ENCODE data around the gene DYSF. TPM values are rescaled to one million over a fixed set of nuclear protein-coding genes. Genes with fewer than 3 reads are reported as not detected.

The DYSF gene
- total RNA-seq, 2 experiments from 2014 or later = 0.12 TPM

GRCh38 chr2:71551631-71551915 lies 98.2 kb downstream of the DYSF start:
- CTCF ChIA-PET = interaction anchor here (0.5 kb wide), 1 partner anchor 236 kb away, joined by 4 read pairs; no protein-coding TSS in a partner anchor
- Mint-ChIP-seq H3K9me3 (no peaks in the 10 kb centered on the region), H3K27ac (no peak overlapping the region), H3K4me1 (no peaks in the 10 kb centered on the region), H3K36me3 (ENCODE audit: low read depth) (no peaks in the 10 kb centered on the region), H3K4me3 (no peak overlapping the region), H3K27me3 (peaks cover 5% of the 10 kb centered on the region)
- no peak for DNase-seq
- POLR2A ChIA-PET = no interaction called here

- ChIA-PET CTCF (interaction anchor here (0.7 kb wide), 1 partner anchor 72 kb away, joined by 3 read pairs; no protein-coding TSS in a partner anchor), POLR2A (no interaction called here)
- no peak for DNase-seq
- Mint-ChIP-seq H3K9me3 (no peaks in the 10 kb centered on the region), H3K36me3 (ENCODE audit: low read depth) (no peaks in the 10 kb centered on the region), H3K4me1 (no peaks in the 10 kb centered on the region), H3K4me3 (no peak overlapping the region), H3K27ac (no peak overlapping the region), H3K27me3 (peaks cover 2% of the 10 kb centered on the region)
These were observed 99.0 kb downstream of the DYSF start for GRCh38 chr2:71552356-71552755.

GRCh38 chr2:71552861-71553301 lies 99.5 kb downstream of the DYSF start:
- no peaks in the 10 kb centered on the region for H3K36me3 Mint-ChIP-seq (ENCODE audit: low read depth)
- no peaks in the 10 kb centered on the region for H3K4me1 Mint-ChIP-seq
- ChIA-PET POLR2A (no interaction called here), CTCF (interaction anchor here (0.7 kb wide), 1 partner anchor 72 kb away, joined by 3 read pairs; no protein-coding TSS in a partner anchor)
- peaks cover 2% of the 10 kb centered on the region for H3K27me3 Mint-ChIP-seq
- H3K27ac Mint-ChIP-seq = no peak overlapping the region
- DNase-seq = no peak
- H3K9me3 Mint-ChIP-seq = no peaks in the 10 kb centered on the region
- no peak overlapping the region for H3K4me3 Mint-ChIP-seq

DNA sequence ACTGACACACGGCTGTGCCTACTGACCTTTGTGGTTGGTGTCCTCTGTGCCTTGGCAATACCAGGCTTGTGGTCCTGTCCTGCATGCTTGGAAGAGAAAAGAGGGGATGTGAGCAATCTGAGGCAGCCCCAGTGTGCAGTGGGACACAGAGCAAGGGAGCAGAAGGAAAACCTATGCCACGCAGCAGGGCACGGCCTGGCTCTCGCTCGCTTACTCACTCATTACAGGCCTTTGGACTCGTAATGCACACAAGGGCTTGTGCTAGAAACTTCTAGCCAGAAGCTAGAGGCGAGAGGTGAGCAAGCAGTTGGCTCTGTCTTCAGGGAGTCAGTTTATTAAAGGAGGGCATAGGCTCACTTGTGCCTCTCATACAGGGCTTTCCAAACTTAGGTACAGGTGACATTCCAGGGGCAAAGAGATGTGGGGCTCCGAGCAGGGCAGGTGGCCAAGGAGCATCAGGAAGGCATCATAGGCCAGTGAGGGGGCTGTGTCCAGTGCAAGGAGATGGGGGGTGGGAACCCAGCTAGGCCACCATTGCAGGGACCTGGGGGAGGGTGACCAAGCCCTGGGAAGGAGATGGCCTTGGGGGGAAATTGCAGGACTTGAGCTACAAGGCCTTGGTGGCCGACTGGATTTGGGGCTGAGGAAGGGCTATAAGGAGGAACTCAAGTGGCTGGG lies 100.8 kb downstream of the DYSF start:
- POLR2A ChIA-PET = no interaction called here
- DNase-seq = no peak
- Mint-ChIP-seq H3K9me3 (no peaks in the 10 kb centered on the region), H3K27me3 (no peaks in the 10 kb centered on the region), H3K4me1 (no peaks in the 10 kb centered on the region), H3K36me3 (ENCODE audit: low read depth) (no peaks in the 10 kb centered on the region), H3K27ac (no peak overlapping the region), H3K4me3 (no peak overlapping the region)
- CTCF ChIA-PET = interaction anchor here (1.7 kb wide), 1 partner anchor 8 kb away, joined by 5 read pairs; no protein-coding TSS in a partner anchor

GRCh38 chr2:71554706-71555056 lies 101.3 kb downstream of the DYSF start:
- CTCF ChIA-PET = interaction anchor here (1.7 kb wide), 1 partner anchor 9 kb away, joined by 5 read pairs; no protein-coding TSS in a partner anchor
- no peaks in the 10 kb centered on the region for H3K9me3 Mint-ChIP-seq
- H3K36me3 Mint-ChIP-seq (ENCODE audit: low read depth) = no peaks in the 10 kb centered on the region
- POLR2A ChIA-PET = no interaction called here
- H3K27ac Mint-ChIP-seq = no peak overlapping the region
- no peaks in the 10 kb centered on the region for H3K27me3 Mint-ChIP-seq
- no peak overlapping the region for H3K4me3 Mint-ChIP-seq
- H3K4me1 Mint-ChIP-seq = no peaks in the 10 kb centered on the region
- no peak for DNase-seq

DNA sequence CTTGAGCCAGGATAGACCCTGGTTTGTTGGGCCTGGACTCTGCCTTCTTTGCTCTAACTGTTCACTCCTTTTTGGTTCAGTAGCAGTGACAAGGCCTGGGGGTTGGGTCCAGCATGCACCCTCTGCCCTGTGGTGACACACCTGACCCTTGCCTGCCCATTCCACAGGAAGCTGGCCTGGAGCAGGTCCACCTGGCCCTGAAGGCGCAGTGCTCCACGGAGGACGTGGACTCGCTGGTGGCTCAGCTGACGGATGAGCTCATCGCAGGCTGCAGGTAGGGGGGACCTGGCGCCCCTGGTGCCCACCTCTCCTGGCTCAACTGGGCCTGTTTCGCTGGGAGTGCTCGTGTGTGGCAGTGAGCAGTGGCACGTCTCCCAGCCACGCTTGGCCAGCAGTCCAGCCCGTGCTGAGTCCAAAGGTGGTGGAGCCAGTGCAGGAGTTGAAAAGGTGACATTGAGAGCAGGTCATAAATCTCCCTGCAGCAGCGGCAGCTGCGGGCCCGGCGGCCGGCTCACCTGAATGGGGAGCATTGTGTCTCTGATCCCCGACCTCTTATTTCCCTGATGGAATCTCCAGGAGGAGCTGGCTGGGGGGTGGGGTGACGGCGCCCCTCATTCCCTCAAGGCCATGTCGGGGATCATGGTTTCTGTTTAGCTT lies 102.6 kb downstream of the DYSF start:
- Mint-ChIP-seq H3K36me3 (ENCODE audit: low read depth) (no peaks in the 10 kb centered on the region), H3K27me3 (no peaks in the 10 kb centered on the region), H3K9me3 (no peaks in the 10 kb centered on the region), H3K27ac (no peak overlapping the region), H3K4me3 (no peak overlapping the region), H3K4me1 (no peaks in the 10 kb centered on the region)
- CTCF ChIA-PET = interaction anchor here (1.0 to 1.7 kb wide), 4 partner anchors 8 to 555 kb away, joined by 3 to 6 read pairs (median 4); no protein-coding TSS in a partner anchor
- no peak for DNase-seq
- POLR2A ChIA-PET = no interaction called here

- ChIA-PET CTCF (interaction anchor here (0.6 to 1.0 kb wide), 2 partner anchors 9 to 15 kb away, joined by 3 read pairs; no protein-coding TSS in a partner anchor), POLR2A (no interaction called here)
- DNase-seq = no peak
- no peaks in the 10 kb centered on the region for H3K36me3 Mint-ChIP-seq (ENCODE audit: low read depth)
- no peak overlapping the region for H3K4me3 Mint-ChIP-seq
- H3K9me3 Mint-ChIP-seq = no peaks in the 10 kb centered on the region
- H3K27ac Mint-ChIP-seq = no peak overlapping the region
- H3K4me1 Mint-ChIP-seq = no peaks in the 10 kb centered on the region
- no peaks in the 10 kb centered on the region for H3K27me3 Mint-ChIP-seq
These were observed 103.4 kb downstream of the DYSF start for GRCh38 chr2:71556692-71557250.

- H3K27ac Mint-ChIP-seq = no peak overlapping the region
- no peaks in the 10 kb centered on the region for H3K9me3 Mint-ChIP-seq
- no peaks in the 10 kb centered on the region for H3K36me3 Mint-ChIP-seq (ENCODE audit: low read depth)
- ChIA-PET CTCF (interaction anchor here (0.6 kb wide), 1 partner anchor 14 kb away, joined by 3 read pairs; no protein-coding TSS in a partner anchor), POLR2A (no interaction called here)
- H3K4me3 Mint-ChIP-seq = no peak overlapping the region
- H3K4me1 Mint-ChIP-seq = no peaks in the 10 kb centered on the region
- H3K27me3 Mint-ChIP-seq = no peaks in the 10 kb centered on the region
- no peak for DNase-seq
These were observed 104.0 kb downstream of the DYSF start for GRCh38 chr2:71557321-71557720.

GRCh38 chr2:71558300-71559051 lies 105.1 kb downstream of the DYSF start:
- Mint-ChIP-seq H3K4me1 (no peaks in the 10 kb centered on the region), H3K27ac (no peak overlapping the region), H3K9me3 (no peaks in the 10 kb centered on the region), H3K4me3 (no peak overlapping the region), H3K36me3 (ENCODE audit: low read depth) (no peaks in the 10 kb centered on the region), H3K27me3 (no peaks in the 10 kb centered on the region)
- DNase-seq = no peak
- POLR2A ChIA-PET = no interaction called here
- CTCF ChIA-PET = no interaction called here

- POLR2A ChIA-PET = no interaction called here
- CTCF ChIA-PET = interaction anchor here (0.6 kb wide), 1 partner anchor 101 kb away, joined by 3 read pairs; no protein-coding TSS in a partner anchor
- H3K36me3 Mint-ChIP-seq (ENCODE audit: low read depth) = no peaks in the 10 kb centered on the region
- no peak for DNase-seq
- no peaks in the 10 kb centered on the region for H3K27me3 Mint-ChIP-seq
- H3K4me1 Mint-ChIP-seq = no peaks in the 10 kb centered on the region
- H3K4me3 Mint-ChIP-seq = no peak overlapping the region
- H3K9me3 Mint-ChIP-seq = no peaks in the 10 kb centered on the region
- no peak overlapping the region for H3K27ac Mint-ChIP-seq
These were observed 105.9 kb downstream of the DYSF start for GRCh38 chr2:71559080-71559827.

DNA sequence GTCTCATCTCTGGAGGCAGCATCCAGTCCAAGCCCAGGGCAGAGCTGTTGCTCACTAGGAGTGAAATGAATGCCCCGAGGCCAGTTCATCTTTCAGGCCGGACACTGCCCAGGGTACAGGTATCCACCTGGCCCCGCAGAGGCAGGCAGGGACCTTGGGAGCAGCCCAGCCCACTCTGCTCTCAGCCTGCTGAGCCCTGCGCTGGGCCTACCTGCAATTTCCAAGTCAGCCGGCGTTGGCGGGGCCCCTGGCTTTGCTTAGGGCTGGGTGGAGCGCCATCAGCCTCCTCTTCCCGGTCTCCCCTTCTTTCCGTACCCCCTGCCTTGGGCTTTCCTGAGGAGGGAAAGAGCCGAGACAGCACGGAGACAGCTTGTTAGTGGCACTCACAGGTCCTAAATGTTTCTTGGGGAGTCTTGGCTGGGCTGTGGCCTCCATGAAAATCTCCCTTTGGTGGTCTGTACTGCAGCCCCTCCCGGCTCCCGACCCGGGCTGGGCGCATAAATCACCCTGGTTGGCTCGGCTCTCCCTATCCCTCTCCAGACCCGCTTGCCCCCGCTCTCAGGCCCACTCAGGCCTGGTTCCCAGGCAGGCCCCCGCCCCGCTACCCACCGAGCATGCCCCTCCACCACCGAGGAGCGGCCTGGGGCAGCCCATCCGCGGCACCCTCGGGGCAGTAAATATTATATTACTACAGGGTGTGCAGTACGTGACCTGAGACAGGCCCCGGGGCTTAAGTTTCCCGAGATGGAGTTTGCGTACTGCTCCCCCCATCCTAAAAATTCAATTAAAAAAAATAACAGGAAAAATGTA lies 106.7 kb downstream of the DYSF start:
- POLR2A ChIA-PET = no interaction called here
- Mint-ChIP-seq H3K9me3 (no peaks in the 10 kb centered on the region), H3K4me1 (no peaks in the 10 kb centered on the region), H3K4me3 (no peak overlapping the region), H3K36me3 (ENCODE audit: low read depth) (no peaks in the 10 kb centered on the region), H3K27ac (no peak overlapping the region), H3K27me3 (no peaks in the 10 kb centered on the region)
- CTCF ChIA-PET = no interaction called here
- no peak for DNase-seq

- Mint-ChIP-seq H3K4me1 (no peaks in the 10 kb centered on the region), H3K27me3 (no peaks in the 10 kb centered on the region), H3K9me3 (no peaks in the 10 kb centered on the region), H3K36me3 (ENCODE audit: low read depth) (no peaks in the 10 kb centered on the region), H3K4me3 (no peak overlapping the region), H3K27ac (no peak overlapping the region)
- ChIA-PET POLR2A (no interaction called here), CTCF (no interaction called here)
- no peak for DNase-seq
These were observed 107.3 kb downstream of the DYSF start for GRCh38 chr2:71560638-71561011.

Measured in activated CD4-positive, alpha-beta T cell treated with anti-CD3 and anti-CD28 coated beads, Interleukin-2, amount 10 ng/mL, durations not matched to agents 7 days and 5 days (primary cell).